Heart left ventricle (tissue), 16 donors: ENCODE data around the gene ACAP1. TPM values are rescaled to one million over a fixed set of nuclear protein-coding genes. Genes with fewer than 3 reads are reported as not detected.
A peak's percentile ranks its signal among the peaks of the same experiment; 100 is the strongest.

ENCODE experiments used
- ATAC-seq, 4 donors: fragments of 200-7000 bp; cut with Tn5 transposase; one replicate each; pipeline ENCODE4 v1.9.1; 2020 to 2022; ENCODE audit warnings: moderate library complexity in 4 of 4, mild to moderate bottlenecking in 3 of 4, moderate number of reproducible peaks in 1 of 4
- DNase-seq, 5 donors: peaks; one replicate each; pipeline ENCODE4 v3.0.0-alpha.2; 2020
- H3K27ac ChIP-seq, 12 donors: fragments of 200-600 bp; sonication (generic) in 4 of 12; one replicate each; pipeline versions ENCODE4 v1.5.0 to v1.8.0; 2016 to 2022; ENCODE audit warnings: mild to moderate bottlenecking in 2 of 12
- H3K27me3 ChIP-seq, 9 donors: fragments of 200-600 bp; sonication (generic) in 2 of 9; one replicate each; pipeline versions ENCODE4 v1.5.1 to v1.8.0; 2016 to 2022; ENCODE audit warnings: mild to moderate bottlenecking in 3 of 9
- H3K36me3 ChIP-seq, 9 donors: fragments of 200-600 bp; sonication (generic) in 2 of 9; one replicate each; pipeline versions ENCODE4 v1.5.0 to v1.8.0; 2018 to 2022; ENCODE audit warnings: mild to moderate bottlenecking in 2 of 9
- H3K4me1 ChIP-seq, 12 donors: fragments of 200-600 bp; sonication (generic) in 4 of 12; one replicate each; pipeline versions ENCODE4 v1.5.0 to v1.8.0; 2016 to 2022; ENCODE audit warnings: mild to moderate bottlenecking in 3 of 12
- H3K4me3 ChIP-seq, 12 donors: fragments of 200-600 bp; sonication (generic) in 4 of 12; one replicate each; pipeline versions ENCODE4 v1.5.0 to v1.8.0; 2017 to 2022; ENCODE audit warnings: mild to moderate bottlenecking in 9 of 12, moderate library complexity in 4 of 12
- H3K9me3 ChIP-seq, 12 donors: fragments of 200-600 bp; sonication (generic) in 4 of 12; one replicate each; pipeline versions ENCODE4 v1.5.0 to v1.8.0; 2016 to 2022; ENCODE audit warnings: mild to moderate bottlenecking in 1 of 12
- CTCF ChIP-seq, 12 donors: fragments of 200-600 bp; sonication (generic) in 4 of 12; IDR thresholded peaks; one replicate each; pipeline versions ENCODE4 v1.5.0 to v1.8.0; 2018 to 2022; ENCODE audit warnings: antibody characterized with exemption in 12 of 12, mild to moderate bottlenecking in 5 of 12
- POLR2A ChIP-seq, 2 donors: fragments of 450-650 bp; IDR thresholded peaks; one replicate each; pipeline ENCODE4 v1.6.1; 2017; ENCODE audit warnings: antibody characterized with exemption in 2 of 2, mild to moderate bottlenecking in 2 of 2, moderate library complexity in 2 of 2
- WGBS, 4 donors: extraction: QIAGEN DNeasy Blood & Tissue Kit in 2 of 4; methylation state at CpG; one replicate each; pipeline versions ENCODE4 v1.1.5 to v1.1.7; 2013 to 2018; 5-methylcytosine and 5-hydroxymethylcytosine counted together
- intact Hi-C, 10 donors: fragments of 100-400 bp; cut with DNase I; formaldehyde crosslinking; loops; one replicate each; pipeline versions ENCODE4 v1.11.1 to v1.14.2; 2022
- polyA plus RNA-seq, 2 donors: library from polyadenylated mRNA; stranded (reverse); fragments of 200-250 nt; gene quantifications; one replicate each; pipeline ENCODE4 v1.2.3, GENCODE V29; 2013
- total RNA-seq, 9 donors: library from RNA; depleted of rRNA in 2 of 9; stranded (reverse); fragments of >200 nt in 2 of 9; fragmentation: NEBNext Ultra II Directional in 3 of 9; extraction: Animal tissue kit (Norgen Biotek cat#: 25700) in 3 of 9; gene quantifications; one replicate each; pipeline versions ENCODE4 v1.1.0 to v1.2.4, GENCODE V29; 2016 to 2023
- donor health status: ischemic (EF 13 %, LVEDD 7.1; RV severe dilation, severe dysfunction).
- donor health status: healthy with polysubstance abuse.
- donor health status: DM: no; HTN: yes; CAD: no.
- donor health status: DM: no; HTN: no; CAD: no.
- donor health status: ischemic (EF 25% LVEDD 6.9; RV normal size, moderate dysfunction).
- donor health status: ischemic (EF 25% LVEDD 5.7; RV mildly dilated, moderate dysfunction).
- donor health status: healthy.
- donor health status: DM: yes; HTN: yes; CAD: no.
- donor health status: ischemic (EF 35%, LVEDD 5.7; RV mildly dilated, moderate dysfunction).
- donor health status: nonischemic (EF 11% LVEDD 7.7; RV severe dilation, severe dysfunction).
- donor health status: DM: yes; HTN: yes; CAD: no.
- donor health status: PGD.
- donor health status: ischemic (EF 29% LVEDD 5.4; RV normal size, mild dysfunction).
- donor health status: nonischemic (EF 23%, LVEDD 6.1; RV moderate dilation, normal function).

ACAP1 gene
- total and polyA plus RNA-seq, 11 donors: 0.88 to 24.2 (median 9.0) TPM

- Histone ChIP-seq H3K36me3 (peaks cover 0 to 48% (median 31%) of the 10 kb centered on the region in 9 donors), H3K27ac (peak overlapping the region in 10 of 12 donors; percentile 95 to 99 (median 97)), H3K27me3 (no peaks in the 10 kb centered on the region), H3K9me3 (no peaks in the 10 kb centered on the region), H3K4me1 (peaks cover 0 to 27% (median 17%) of the 10 kb centered on the region in 12 donors), H3K4me3 (peak overlapping the region in 11 of 12 donors; percentile 76 to 96 (median 85))
- WGBS, 4 donors: 77 to 82% (median 79%) methylated on average over 36 to 42 of the region's 42 CpGs
- intact Hi-C loops: loop anchor here in 4 of 10 donors (1.0 to 5.0 kb wide), 2 partner anchors 36 to 45 kb away; partner anchors contain the start of gene TMEM95 (in 4 of the 4)
- ATAC-seq: no peak
- DNase-seq: no peak
- no peak for TF ChIP-seq POLR2A (IDR thresholded peaks at IDR 0.05)
- no peak for TF ChIP-seq CTCF (IDR thresholded peaks at IDR 0.05)
Observed at GRCh38 chr17:7392696-7393612, 56.6 kb downstream of the ACAP1 start.

GRCh38 chr17:7393613-7394451 lies 57.5 kb downstream of the ACAP1 start:
- Histone ChIP-seq H3K4me1 (peaks cover 0 to 27% (median 17%) of the 10 kb centered on the region in 12 donors), H3K27ac (peak overlapping the region; percentile 72 to 99 (median 96)), H3K4me3 (peak overlapping the region; percentile 76 to 96 (median 86)), H3K9me3 (no peaks in the 10 kb centered on the region), H3K27me3 (no peaks in the 10 kb centered on the region), H3K36me3 (peaks cover 0 to 40% (median 26%) of the 10 kb centered on the region in 9 donors)
- intact Hi-C loops: loop anchor here in 5 of 10 donors (1.0 to 5.0 kb wide), 3 partner anchors 10 to 41 kb away; partner anchors contain the start of genes TMEM95 (in 4 of the 5), KCTD11 (in 1 of the 5) and TMEM256 (in 1 of the 5)
- 9 to 18% (median 13%) methylated on average over 21 to 48 of the region's 48 CpGs for WGBS, 4 donors
- DNase-seq (peak in 1 of 5 donors; percentile 50), ATAC-seq (peak in 3 of 4 donors; percentile 11 to 29 (median 18))
- peak in 2 of 12 donors; percentile 3 to 6 for TF ChIP-seq CTCF (IDR thresholded peaks at IDR 0.05)
- no peak for TF ChIP-seq POLR2A (IDR thresholded peaks at IDR 0.05)

GRCh38 chr17:7394452-7395191 lies 58.3 kb downstream of the ACAP1 start, which contains the start of gene PLSCR3:
TSS of gene PLSCR3 (minus strand) at chr17:7394525. CDS start at chr17:7394110, 415 bp downstream.
- ATAC-seq (peak; percentile 75 to 94 (median 93)), DNase-seq (peak; percentile 88 to 94 (median 93))
- Histone ChIP-seq H3K4me3 (peak within 1 kb of the TSS; percentile 76 to 96 (median 86)), H3K27me3 (no peaks in the 10 kb centered on the region), H3K27ac (peak within 1 kb of the TSS; percentile 88 to 99 (median 96)), H3K36me3 (peaks cover 0 to 32% (median 20%) of the 10 kb centered on the region in 9 donors), H3K4me1 (peaks cover 0 to 27% (median 17%) of the 10 kb centered on the region in 12 donors), H3K9me3 (no peaks in the 10 kb centered on the region)
- TF ChIP-seq POLR2A (IDR thresholded peaks at IDR 0.05) (peak; percentile 50 to 93), CTCF (IDR thresholded peaks at IDR 0.05) (peak in 8 of 12 donors; percentile 9 to 45 (median 31))
- intact Hi-C loops: loop anchor here in 5 of 10 donors (1.0 to 5.0 kb wide), 3 partner anchors 10 to 42 kb away; partner anchors contain the start of genes TMEM95 (in 4 of the 5), KCTD11 (in 1 of the 5) and TMEM256 (in 1 of the 5)
- 0 to 1% (median 0%) methylated on average over 29 to 71 of the region's 71 CpGs for WGBS, 4 donors
